ENCODE measurements around the gene GPR146. TPM values are rescaled to one million over a fixed set of nuclear protein-coding genes. Genes with fewer than 3 reads are reported as not detected.

GPR146 gene
- total RNA-seq, 4 donors from 2014 or later: 8.7 to 49.4 (median 32.7) TPM

- Histone ChIP-seq H3K4me3 (replicated peaks in 1 of 3) (peak overlapping the region in 1 of 3 donors; percentile 19), H3K27me3 (no peaks in the 10 kb centered on the region), H3K9me3 (no peaks in the 10 kb centered on the region), H3K27ac (peak overlapping the region in 2 of 3 donors; percentile 41 to 81), H3K4me1 (peaks cover 51 to 58% of the 10 kb centered on the region in 2 donors), H3K36me3 (no peaks in the 10 kb centered on the region)
- DNase-seq: peak; percentile 29 to 35
- WGBS, 2 donors: 79 to 96% methylated on average over 15 to 18 of the region's 36 CpGs
- peak in 1 of 2 donors; percentile 6 for TF ChIP-seq POLR2A (IDR thresholded peaks at IDR 0.05)
- TF ChIP-seq CTCF (IDR thresholded peaks at IDR 0.05): no peak
- intact Hi-C loops (cut with DNase I): no loop called here
Measured at GRCh38 chr7:1055956-1056784, 11.8 kb downstream of the GPR146 start.

GRCh38 chr7:1056785-1057410, 12.6 kb downstream of the GPR146 start:
- no peak for DNase-seq
- H3K27ac ChIP-seq: no peak overlapping the region
- H3K36me3 ChIP-seq: no peaks in the 10 kb centered on the region
- H3K9me3 ChIP-seq: no peaks in the 10 kb centered on the region
- intact Hi-C loops (cut with DNase I): no loop called here
- no peak overlapping the region for H3K4me3 ChIP-seq (replicated peaks in 1 of 3)
- TF ChIP-seq POLR2A (IDR thresholded peaks at IDR 0.05) (no peak), CTCF (IDR thresholded peaks at IDR 0.05) (no peak)
- H3K27me3 ChIP-seq: no peaks in the 10 kb centered on the region
- H3K4me1 ChIP-seq: peaks cover 43 to 51% of the 10 kb centered on the region in 2 donors
- whole genome bisulfite sequencing, 2 donors: 94 to 97% methylated on average over 8 to 24 of the region's 27 CpGs

DNA sequence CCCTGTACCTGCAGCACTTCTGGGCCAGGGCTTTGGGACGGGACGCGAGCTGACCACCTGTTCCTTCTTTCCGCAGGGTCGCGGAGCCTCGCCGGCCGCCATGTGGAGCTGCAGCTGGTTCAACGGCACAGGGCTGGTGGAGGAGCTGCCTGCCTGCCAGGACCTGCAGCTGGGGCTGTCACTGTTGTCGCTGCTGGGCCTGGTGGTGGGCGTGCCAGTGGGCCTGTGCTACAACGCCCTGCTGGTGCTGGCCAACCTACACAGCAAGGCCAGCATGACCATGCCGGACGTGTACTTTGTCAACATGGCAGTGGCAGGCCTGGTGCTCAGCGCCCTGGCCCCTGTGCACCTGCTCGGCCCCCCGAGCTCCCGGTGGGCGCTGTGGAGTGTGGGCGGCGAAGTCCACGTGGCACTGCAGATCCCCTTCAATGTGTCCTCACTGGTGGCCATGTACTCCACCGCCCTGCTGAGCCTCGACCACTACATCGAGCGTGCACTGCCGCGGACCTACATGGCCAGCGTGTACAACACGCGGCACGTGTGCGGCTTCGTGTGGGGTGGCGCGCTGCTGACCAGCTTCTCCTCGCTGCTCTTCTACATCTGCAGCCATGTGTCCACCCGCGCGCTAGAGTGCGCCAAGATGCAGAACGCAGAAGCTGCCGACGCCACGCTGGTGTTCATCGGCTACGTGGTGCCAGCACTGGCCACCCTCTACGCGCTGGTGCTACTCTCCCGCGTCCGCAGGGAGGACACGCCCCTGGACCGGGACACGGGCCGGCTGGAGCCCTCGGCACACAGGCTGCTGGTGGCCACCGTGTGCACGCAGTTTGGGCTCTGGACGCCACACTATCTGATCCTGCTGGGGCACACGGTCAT, 13.3 kb downstream of the GPR146 start:
- no peaks in the 10 kb centered on the region for H3K36me3 ChIP-seq
- WGBS, 2 donors: 97 to 98% methylated on average over 42 to 46 of the region's 62 CpGs
- no peak for TF ChIP-seq CTCF (IDR thresholded peaks at IDR 0.05)
- no peak for TF ChIP-seq POLR2A (IDR thresholded peaks at IDR 0.05)
- no peak for DNase-seq
- intact Hi-C loops (cut with DNase I): no loop called here
- no peaks in the 10 kb centered on the region for H3K27me3 ChIP-seq
- no peak overlapping the region for H3K4me3 ChIP-seq (replicated peaks in 1 of 3)
- peaks cover 37 to 44% of the 10 kb centered on the region in 2 donors for H3K4me1 ChIP-seq
- no peaks in the 10 kb centered on the region for H3K9me3 ChIP-seq
- H3K27ac ChIP-seq: no peak overlapping the region

GRCh38 chr7:1058311-1058710, 14.0 kb downstream of the GPR146 start:
- no peak for TF ChIP-seq CTCF (IDR thresholded peaks at IDR 0.05)
- no peak for TF ChIP-seq POLR2A (IDR thresholded peaks at IDR 0.05)

More at GRCh38 chr7:1058311-1058710, 14.0 kb downstream of the GPR146 start:
- peaks cover 33 to 37% of the 10 kb centered on the region in 2 donors for H3K4me1 ChIP-seq
- no peak overlapping the region for H3K4me3 ChIP-seq (replicated peaks in 1 of 3)
- no peaks in the 10 kb centered on the region for H3K36me3 ChIP-seq
- no peaks in the 10 kb centered on the region for H3K9me3 ChIP-seq
- H3K27me3 ChIP-seq: no peaks in the 10 kb centered on the region
- DNase-seq: no peak
- intact Hi-C loops (cut with DNase I): no loop called here
- WGBS, 2 donors: 92 to 97% methylated on average over 10 to 13 of the region's 13 CpGs
- no peak overlapping the region for H3K27ac ChIP-seq

Data from thyroid gland (tissue), 4 donors.